Middle frontal gyrus (tissue), 1 donor: ENCODE measurements around the gene VPS50.
A peak's percentile ranks its signal among the peaks of the same experiment; 100 is the strongest.

Experiments used
- DNase-seq: peaks from one replicate; pipeline ENCODE4 v3.0.0-alpha.2; 2015; ENCODE audit warnings: low spot score; ENCODE audit errors: extremely low spot score

Gene VPS50

GRCh38 chr7:93231799-93232672 is at the start of gene VPS50:
Gene VPS50 (plus strand): TSS chr7:93232366. CDS start chr7:93232468, 102 bp downstream.
- DNase-seq, result peak; percentile 94

DNA sequence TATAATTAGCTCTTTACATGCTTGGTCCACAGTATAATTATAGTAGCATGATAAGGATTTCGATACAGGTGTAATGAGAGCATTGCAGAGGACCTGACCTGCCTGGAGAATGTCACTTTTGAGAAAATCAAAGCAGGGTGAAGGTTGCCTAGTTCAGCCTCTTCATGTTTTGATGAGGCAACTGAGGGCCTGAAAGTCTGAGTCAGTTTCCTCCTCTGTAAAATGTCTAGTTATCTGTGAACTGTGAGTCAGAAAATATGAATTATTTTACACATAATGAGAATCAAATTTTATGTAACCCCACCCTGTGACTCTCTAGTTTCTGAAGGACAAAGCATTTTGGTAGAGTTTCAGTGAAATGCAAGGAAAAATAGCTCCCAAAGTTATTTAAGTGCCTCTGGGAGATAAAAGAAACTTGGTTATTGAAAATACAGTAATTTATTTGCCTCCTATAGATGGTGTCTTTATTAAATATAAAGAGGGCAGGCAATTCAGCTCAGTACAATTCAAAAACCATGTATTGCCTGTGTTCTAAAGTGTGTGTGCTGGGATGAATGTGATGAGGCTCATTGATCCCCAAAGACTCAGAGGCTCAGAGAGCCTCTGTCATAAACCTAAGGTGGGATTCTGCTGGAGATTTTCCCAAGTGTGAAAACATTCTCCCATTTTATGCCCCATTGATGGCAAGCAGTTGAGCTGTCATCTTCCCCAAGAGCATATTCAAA is 46.7 kb upstream of the VPS50 start:
- no peak for DNase-seq

- DNase-seq, result no peak
These were observed 43.1 kb upstream of the VPS50 start for GRCh38 chr7:93188870-93189634.

DNA sequence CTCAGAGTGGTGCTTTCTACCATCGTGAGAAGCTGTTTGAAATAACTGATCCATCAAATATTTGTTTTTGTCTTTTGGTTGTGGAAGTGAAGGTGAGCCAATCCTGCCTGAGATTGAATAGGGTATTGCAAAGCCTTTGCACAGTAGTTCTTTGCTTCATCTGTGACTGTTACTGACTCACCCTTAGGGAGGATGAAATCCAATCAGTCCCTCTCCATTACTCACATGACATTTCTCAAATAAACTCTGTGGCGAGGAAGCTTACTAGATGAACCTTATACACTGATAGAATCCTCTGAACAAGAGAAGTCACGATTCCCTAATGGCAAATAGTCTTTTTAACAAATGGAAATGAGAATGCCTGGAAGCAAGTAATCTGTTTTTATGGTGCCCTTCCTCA is 37.8 kb upstream of the VPS50 start:
- DNase-seq, result no peak

DNA sequence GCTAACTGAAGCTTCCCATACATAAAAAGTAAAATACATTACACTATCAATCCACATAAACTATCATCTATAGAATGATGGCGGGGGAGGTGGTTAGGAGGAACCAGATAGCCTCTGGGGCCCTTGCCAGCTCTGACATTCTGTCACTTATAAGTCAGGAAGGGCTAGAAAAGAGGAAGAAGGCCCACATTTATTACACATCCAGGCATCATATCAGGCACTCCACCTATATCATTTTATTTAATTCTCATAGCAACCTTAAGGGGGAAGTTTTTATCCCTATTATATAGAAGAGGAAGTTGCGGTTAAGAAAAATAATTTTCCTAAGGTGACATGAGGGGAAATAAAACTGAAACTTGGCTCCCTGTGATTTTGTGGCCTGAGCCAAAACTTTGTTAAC is 35.8 kb upstream of the VPS50 start:
- DNase-seq, result no peak

- no peak for DNase-seq
These were observed 33.7 kb upstream of the VPS50 start for GRCh38 chr7:93198472-93198871.

DNA sequence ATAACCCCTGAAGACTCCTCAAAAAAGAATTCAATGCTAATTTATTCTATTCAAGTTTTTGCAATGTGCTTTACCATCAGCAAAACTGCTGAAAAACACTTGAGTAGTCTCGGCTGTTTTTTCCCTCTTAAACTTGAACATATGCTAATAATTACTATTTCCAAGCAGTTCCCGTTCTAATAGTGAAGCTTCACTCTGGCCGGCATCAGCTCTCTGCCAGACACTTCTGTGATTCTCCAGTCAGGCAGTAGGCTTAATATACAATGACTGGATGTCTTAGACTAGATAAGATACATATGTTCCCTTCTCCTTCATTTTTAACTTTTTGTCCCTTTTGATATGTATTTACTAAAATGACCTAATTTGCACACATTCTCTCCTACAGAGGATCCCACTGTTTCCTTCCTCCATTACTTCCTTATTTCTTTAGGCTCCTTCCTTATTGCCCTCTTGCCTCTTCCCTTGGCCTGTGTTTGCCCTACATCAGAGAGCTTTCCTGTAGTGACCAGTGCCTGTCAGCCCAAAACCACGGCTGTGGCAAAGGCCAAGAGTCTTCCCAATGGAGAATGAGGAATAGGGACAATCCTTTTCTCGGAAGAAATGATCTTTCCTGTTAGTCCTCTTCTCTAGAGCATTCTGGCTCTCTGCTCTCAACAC is 29.4 kb upstream of the VPS50 start:
- no peak for DNase-seq

DNA sequence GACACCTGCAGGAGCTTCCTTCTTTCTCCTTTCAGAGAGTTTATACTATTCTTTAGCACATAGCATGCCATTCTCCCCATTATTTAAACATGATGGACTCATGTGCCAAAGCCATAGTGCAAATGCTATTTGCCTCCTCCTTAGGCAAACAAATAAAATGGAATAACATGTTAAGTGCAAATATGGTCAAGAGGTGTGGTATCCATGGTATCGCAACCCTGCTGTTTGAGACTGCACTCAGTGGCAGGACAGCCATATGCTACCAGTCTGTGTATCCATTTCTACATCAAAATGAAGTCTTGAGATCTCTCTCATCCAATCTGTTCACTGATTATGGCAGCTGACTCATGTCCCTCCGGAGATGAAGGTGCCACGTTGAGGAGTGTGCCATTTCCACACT is 28.7 kb upstream of the VPS50 start:
- DNase-seq, result no peak

- no peak for DNase-seq
These were observed 27.1 kb upstream of the VPS50 start for GRCh38 chr7:93205046-93205445.

DNA sequence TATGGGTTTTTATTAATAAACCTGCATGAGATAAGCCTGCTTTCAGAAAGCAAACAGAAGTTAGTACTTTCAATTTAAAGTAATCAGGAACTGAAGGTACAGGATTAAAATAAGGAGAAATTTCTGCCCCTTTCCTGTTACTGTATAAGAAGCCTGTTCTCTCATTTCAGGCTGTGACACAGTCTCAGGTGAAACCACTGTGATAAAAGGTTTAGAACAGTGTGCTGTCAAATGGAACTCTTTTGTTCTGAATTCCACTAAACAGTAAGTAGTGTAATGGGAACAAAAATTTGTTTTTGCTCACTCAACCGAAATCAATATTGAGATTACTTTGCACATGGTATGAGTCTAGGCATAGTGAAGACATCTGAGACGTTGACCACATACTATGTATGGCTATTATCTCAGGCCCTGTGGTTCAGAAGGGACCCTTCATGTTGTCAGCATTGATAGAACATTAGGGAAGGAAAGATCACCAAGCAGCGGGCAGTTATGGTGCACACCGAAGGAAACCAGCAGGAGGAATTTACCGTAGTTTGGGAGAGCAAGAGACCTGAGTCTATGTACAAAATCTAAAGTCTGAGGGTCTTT is 20.8 kb upstream of the VPS50 start:
- DNase-seq, result no peak

GRCh38 chr7:93212881-93213280 is 19.3 kb upstream of the VPS50 start:
- DNase-seq, result no peak

- no peak for DNase-seq
These were observed 13.0 kb upstream of the VPS50 start for GRCh38 chr7:93218997-93219827.

DNA sequence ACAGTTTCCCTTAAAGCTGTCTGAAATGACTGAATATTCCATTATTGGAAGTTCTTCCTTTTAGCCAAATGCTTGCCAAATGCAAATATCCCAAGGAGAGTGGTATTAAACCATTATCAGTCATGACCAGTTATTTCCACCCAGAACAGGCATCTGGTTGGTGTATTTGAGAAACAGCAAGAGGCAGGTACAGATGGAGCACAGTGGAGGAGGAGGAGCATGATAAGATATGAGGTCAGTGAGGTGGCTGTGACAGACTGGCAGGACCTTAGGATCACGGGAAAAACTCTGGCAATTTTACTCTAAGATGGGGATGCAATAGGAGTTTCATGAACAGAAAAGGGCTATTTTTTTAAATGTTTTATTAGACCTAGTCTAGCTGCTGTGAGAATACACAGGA is 12.3 kb upstream of the VPS50 start:
- DNase-seq, result no peak

- DNase-seq, result no peak
These were observed 5.9 kb upstream of the VPS50 start, which contains the start of gene HEPACAM2 for GRCh38 chr7:93226310-93226709. Gene HEPACAM2 (minus strand): TSS chr7:93226469.

- DNase-seq, result no peak
These were observed 3.9 kb upstream of the VPS50 start for GRCh38 chr7:93228302-93228701.

DNA sequence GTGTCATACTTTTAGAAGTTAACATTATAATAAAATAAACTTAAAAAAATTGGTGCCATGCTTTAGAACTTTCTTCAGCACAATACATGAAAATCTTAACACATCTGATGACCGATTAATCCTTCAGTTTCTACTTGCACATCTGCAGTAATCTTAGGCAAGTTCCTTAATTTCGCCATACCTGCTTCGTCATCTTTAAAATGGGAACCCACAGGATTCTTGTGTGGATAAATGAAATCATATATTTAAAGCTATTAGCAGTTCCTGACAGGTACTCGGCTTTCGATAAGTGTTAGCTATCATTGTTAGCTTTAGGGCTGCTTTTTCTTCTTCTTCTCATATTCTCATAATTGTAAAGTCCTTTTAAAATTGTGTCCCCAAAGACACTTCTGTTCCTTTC is 907 bp upstream of the VPS50 start:
- DNase-seq, result no peak

GRCh38 chr7:93232673-93233018 is 480 bp downstream of the VPS50 start:
- no peak for DNase-seq

- DNase-seq, result no peak
These were observed 3.4 kb downstream of the VPS50 start for GRCh38 chr7:93235541-93235940.

DNA sequence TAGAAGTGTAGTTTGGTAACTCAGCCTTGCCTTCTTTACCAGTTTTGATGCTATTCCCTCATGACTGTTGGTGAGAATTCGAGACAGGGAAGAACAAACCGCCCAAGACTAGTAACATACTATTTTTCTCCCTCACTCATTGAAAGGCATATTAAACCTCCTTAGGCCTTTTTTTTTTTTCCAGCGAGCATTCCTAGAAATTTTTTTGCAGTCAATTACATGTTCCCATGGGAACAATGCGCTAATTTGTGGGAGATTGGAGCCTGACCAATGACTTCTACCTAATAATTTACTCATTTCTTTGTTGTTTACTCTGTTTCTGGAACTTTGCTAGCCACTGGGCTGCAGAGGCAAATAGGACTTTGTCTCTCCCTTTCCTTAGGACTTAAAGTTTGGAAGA is 6.0 kb downstream of the VPS50 start:
- DNase-seq, result no peak

DNA sequence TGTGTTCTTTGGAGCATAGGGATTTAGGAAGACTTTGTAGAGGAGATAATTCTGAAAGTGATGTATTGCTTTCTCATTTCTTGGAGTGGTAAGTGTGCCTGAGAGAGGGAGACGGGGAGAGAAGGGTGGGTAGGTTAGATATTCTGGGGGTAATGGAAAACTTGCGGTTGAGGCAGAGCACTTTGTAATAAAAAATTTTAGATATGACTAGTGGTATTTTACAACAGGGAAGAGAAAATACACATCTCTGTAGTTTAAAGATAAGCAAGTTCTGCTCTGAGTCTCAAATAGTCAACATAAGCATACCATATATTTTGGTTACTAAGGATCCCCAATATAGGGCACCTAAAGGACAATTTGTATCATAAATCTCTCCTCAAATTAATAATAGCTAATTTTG is 6.6 kb downstream of the VPS50 start:
- no peak for DNase-seq
